A549 (cell line): Measurements from ENCODE around the gene BMP3. TPM values are rescaled to one million over a fixed set of nuclear protein-coding genes. Genes with fewer than 3 reads are reported as not detected.

Source experiments
- ATAC-seq, 2 experiments: fragments of 200-7000 bp in 1 of 2; fragments of >200 bp in 1 of 2; cut with Nextera tagmentation in 1 of 2; cut with Tn5 transposase in 1 of 2; 3 replicates each; pipeline versions ENCODE4 v1.8.0 to v1.9.1; 2018 to 2020; ENCODE audit warnings: mild to moderate bottlenecking in 1 of 2, moderate library complexity in 1 of 2
- CTCF ChIA-PET: fragments of 300-600 bp; sonication (Branson Sonifier 250); formaldehyde crosslinking; extraction: SDS; loops from one replicate; lab custom pipeline; 2021; ENCODE audit warnings: antibody characterized with exemption, inconsistent platforms; lab: Yijun Ruan, JAX
- POLR2A ChIA-PET: fragments of 350-600 bp; formaldehyde crosslinking; extraction: SDS; loops from one replicate; lab custom pipeline; 2021; ENCODE audit warnings: antibody characterized with exemption, inconsistent platforms; lab: Yijun Ruan, JAX
- DNase-seq, 2 experiments: peaks; one replicate each; pipeline versions ENCODE4 v3.0.0 to v3.0.0-alpha.2; 2011 to 2016; ENCODE audit warnings: low read depth in 1 of 2, low spot score in 1 of 2
- FAIRE-seq: peaks from 2 replicates; lab custom pipeline; 2011; peaks lifted over from hg19 to GRCh38; lab: Jason Lieb, UNC
- H3K27ac ChIP-seq, 2 experiments: fragments of >200 bp; sonication (Bioruptor Twin); formaldehyde crosslinking; 3 replicates each; pipeline ENCODE4 v1.5.1; 2016 to 2017
- H3K4me1 ChIP-seq: fragments of >200 bp; sonication (Bioruptor Twin); formaldehyde crosslinking; 3 replicates; pipeline ENCODE4 v1.6.1; 2016
- H3K4me2 ChIP-seq: fragments of >200 bp; sonication (Bioruptor Twin); formaldehyde crosslinking; 3 replicates; pipeline ENCODE4 v1.6.1; 2016
- H3K4me3 ChIP-seq: fragments of >200 bp; sonication (Bioruptor Twin); formaldehyde crosslinking; 3 replicates; pipeline ENCODE4 v1.5.1; 2016
- H3K9me3 ChIP-seq: fragments of >200 bp; sonication (Bioruptor Twin); formaldehyde crosslinking; 3 replicates; pipeline ENCODE4 v1.6.1; 2016
- ATOH8 ChIP-seq: fragments of 250-450 bp; sonication (Bioruptor Pico); IDR thresholded peaks from 2 replicates; pipeline ENCODE4 v1.5.0; 2020; ENCODE audit warnings: low read depth, mild to moderate bottlenecking, moderate library complexity
- BCL3 ChIP-seq: fragments of >200 bp; sonication (Bioruptor Twin); formaldehyde crosslinking; IDR thresholded peaks from 3 replicates; pipeline ENCODE4 v1.6.1; 2016
- CBX2 ChIP-seq: fragments of 200-600 bp; sonication (generic); IDR thresholded peaks from 2 replicates; pipeline ENCODE4 v1.6.1; 2016; ENCODE audit warnings: low read depth, mild to moderate bottlenecking, borderline replicate concordance
- CHD4 ChIP-seq: fragments of 200-600 bp; sonication (generic); IDR thresholded peaks from 2 replicates; pipeline ENCODE4 v1.6.1; 2016; ENCODE audit warnings: antibody characterized with exemption, mild to moderate bottlenecking, borderline replicate concordance
- CTCF ChIP-seq: fragments of >200 bp; sonication (Bioruptor Twin); formaldehyde crosslinking; IDR thresholded peaks from 3 replicates; pipeline ENCODE4 v1.5.1; 2016
- EHF ChIP-seq: fragments of 250-450 bp; sonication (Bioruptor Pico); IDR thresholded peaks from 2 replicates; pipeline ENCODE4 v1.5.0; 2020; ENCODE audit warnings: mild to moderate bottlenecking
- EHMT2 ChIP-seq: fragments of 200-600 bp; sonication (generic); IDR thresholded peaks from 2 replicates; pipeline ENCODE4 v1.6.1; 2016; ENCODE audit warnings: antibody characterized with exemption, low read depth, mild to moderate bottlenecking, moderate library complexity
- ESRRA ChIP-seq: fragments of 150-350 bp; IDR thresholded peaks from 2 replicates; pipeline ENCODE4 v1.6.1; 2014; ENCODE audit warnings: mild to moderate bottlenecking, low read length, borderline replicate concordance
- FOXS1 ChIP-seq: fragments of 250-450 bp; sonication (Bioruptor Pico); IDR thresholded peaks from 2 replicates; pipeline ENCODE4 v1.5.0; 2020; ENCODE audit warnings: mild to moderate bottlenecking, moderate library complexity
- GATA3 ChIP-seq: IDR thresholded peaks from 2 replicates; pipeline ENCODE4 v1.6.1; 2012; ENCODE audit warnings: borderline replicate concordance
- HDAC2 ChIP-seq: fragments of 200-600 bp; sonication (generic); IDR thresholded peaks from 2 replicates; pipeline ENCODE4 v1.6.1; 2016
- HMGXB4 ChIP-seq: fragments of 250-450 bp; sonication (Bioruptor Pico); IDR thresholded peaks from 2 replicates; pipeline ENCODE4 v1.5.0; 2021; ENCODE audit warnings: mild to moderate bottlenecking, moderate library complexity, borderline replicate concordance
- HOXA7 ChIP-seq: fragments of 250-450 bp; sonication (Bioruptor Pico); IDR thresholded peaks from 2 replicates; pipeline ENCODE4 v1.5.0; 2020; ENCODE audit warnings: mild to moderate bottlenecking, moderate library complexity
- HOXB5 ChIP-seq: fragments of 250-450 bp; sonication (Bioruptor Pico); IDR thresholded peaks from 2 replicates; pipeline ENCODE4 v1.5.0; 2020; ENCODE audit warnings: mild to moderate bottlenecking, moderate library complexity
- JUN ChIP-seq, 2 experiments: fragments of >200 bp; sonication (Bioruptor Twin); formaldehyde crosslinking; IDR thresholded peaks; 2 replicates in 1 of 2; 3 replicates in 1 of 2; pipeline ENCODE4 v1.6.1; 2016 to 2017
- JUNB ChIP-seq: fragments of >200 bp; sonication (Bioruptor Twin); formaldehyde crosslinking; IDR thresholded peaks from 2 replicates; pipeline ENCODE4 v1.6.1; 2016
- KDM5A ChIP-seq: fragments of 200-600 bp; sonication (generic); IDR thresholded peaks from 2 replicates; pipeline ENCODE4 v1.6.1; 2016; ENCODE audit warnings: antibody characterized with exemption, mild to moderate bottlenecking
- MAX ChIP-seq: IDR thresholded peaks from 2 replicates; pipeline ENCODE4 v1.6.1; 2012
- MYC ChIP-seq: IDR thresholded peaks from 2 replicates; pipeline ENCODE4 v1.6.1; 2012; ENCODE audit warnings: mild to moderate bottlenecking, inconsistent platforms, low read length, improper control_type of control experiment, borderline replicate concordance
- PBX3 ChIP-seq: IDR thresholded peaks from 2 replicates; pipeline ENCODE4 v1.6.1; 2012
- POLR2AphosphoS2 ChIP-seq: conservative IDR thresholded peaks from 2 replicates; pipeline ENCODE4 v1.6.1; 2012; ENCODE audit warnings: low read length, improper control_type of control experiment, inconsistent platforms
- REST ChIP-seq: fragments of 200-600 bp; sonication (generic); IDR thresholded peaks from 2 replicates; pipeline ENCODE4 v1.6.1; 2016; ENCODE audit warnings: antibody characterized with exemption, mild to moderate bottlenecking, moderate library complexity
- RNF2 ChIP-seq: fragments of 200-600 bp; sonication (generic); IDR thresholded peaks from 2 replicates; pipeline ENCODE4 v1.6.1; 2016; ENCODE audit warnings: low read depth, mild to moderate bottlenecking, antibody characterized with exemption, moderate library complexity, borderline replicate concordance
- TP53 ChIP-seq: fragments of 250-450 bp; sonication (Bioruptor Pico); IDR thresholded peaks from 2 replicates; pipeline ENCODE4 v1.5.0; 2021; ENCODE audit warnings: mild to moderate bottlenecking, moderate library complexity
- ZC3H11A ChIP-seq: fragments of 450-650 bp; IDR thresholded peaks from 2 replicates; pipeline ENCODE4 v1.6.1; 2014; ENCODE audit warnings: antibody characterized with exemption, mild to moderate bottlenecking
- ZFP36 ChIP-seq: fragments of 450-650 bp; IDR thresholded peaks from 2 replicates; pipeline ENCODE4 v1.6.1; 2014; ENCODE audit warnings: borderline replicate concordance; ENCODE audit not compliant: partially characterized antibody
- ZSCAN20 ChIP-seq: fragments of 250-450 bp; sonication (Bioruptor Pico); IDR thresholded peaks from 2 replicates; pipeline ENCODE4 v1.8.0; 2022; ENCODE audit warnings: mild to moderate bottlenecking, moderate library complexity
- WGBS: methylation state at CpG from one replicate; pipeline ENCODE4 v1.1.6; 2017; ENCODE audit errors: missing lambda C conversion rate; 5-methylcytosine and 5-hydroxymethylcytosine counted together
- polyA plus RNA-seq, 4 experiments: library from polyadenylated mRNA; depleted of rRNA in 3 of 4; stranded (reverse); fragments of >200 nt; fragmentation: RNase III in 1 of 4; extraction: RNeasy Plus Mini Kit Qiagen cat#74134 plus additional on column Dnase treatment in 1 of 4; gene quantifications; 2 replicates in 3 of 4; 3 replicates in 1 of 4; pipeline ENCODE4 v1.2.3, GENCODE V29; 2011 to 2017

BMP3 gene
- polyA plus RNA-seq, 2 of the 4 experiments (the other 2 are of a cell fraction): not detected

- no peak for FAIRE-seq
- no peak overlapping the region for H3K27ac ChIP-seq
- DNase-seq: no peak
- H3K4me1 ChIP-seq: no peaks in the 10 kb centered on the region
- POLR2A ChIA-PET: no interaction called here
- H3K9me3 ChIP-seq: no peaks in the 10 kb centered on the region
- no peak for ATAC-seq
- H3K4me2 ChIP-seq: no peak overlapping the region
- CTCF ChIA-PET: no interaction called here
- TF ChIP-seq ZC3H11A (no peak), BCL3 (no peak), EHF (CRISPR knock-in tag) (no peak), ESRRA (no peak), RNF2 (no peak), KDM5A (no peak), HDAC2 (no peak), REST (no peak), MAX (no peak), ZSCAN20 (CRISPR knock-in tag) (no peak), CHD4 (no peak), EHMT2 (no peak), TP53 (CRISPR knock-in tag) (no peak), JUN (IDR thresholded peaks at IDR 0.05) (no peak), PBX3 (no peak), GATA3 (no peak), HOXB5 (CRISPR knock-in tag) (no peak), ATOH8 (CRISPR knock-in tag) (no peak)
- no peak overlapping the region for H3K4me3 ChIP-seq
Observed at GRCh38 chr4:81061344-81061730, 30.8 kb downstream of the BMP3 start.

GRCh38 chr4:81062001-81062400 is 31.5 kb downstream of the BMP3 start:
- POLR2A ChIA-PET: no interaction called here
- no peak for ATAC-seq

More at GRCh38 chr4:81062001-81062400, 31.5 kb downstream of the BMP3 start:
- Histone ChIP-seq H3K4me3 (no peak overlapping the region), H3K27ac (no peak overlapping the region), H3K4me1 (no peaks in the 10 kb centered on the region), H3K9me3 (no peaks in the 10 kb centered on the region), H3K4me2 (no peak overlapping the region)
- TF ChIP-seq CBX2 (no peak), JUNB (no peak), POLR2AphosphoS2 (no peak), HMGXB4 (CRISPR knock-in tag) (no peak), MYC (no peak), ZC3H11A (no peak), HOXA7 (no peak), FOXS1 (CRISPR knock-in tag) (no peak), CTCF (no peak), ZFP36 (no peak)
- DNase-seq (no peak), FAIRE-seq (no peak)
- CTCF ChIA-PET: no interaction called here
- 0% methylated on average over 1 of the region's 1 CpG for WGBS
